GM19238 (cell line): ENCODE results near the gene OVAAL.

Source experiments
- DNase-seq: peaks from one replicate; pipeline ENCODE4 v3.0.0; 2011; ENCODE audit warnings: low spot score; ENCODE audit not compliant: insufficient read length

Gene OVAAL

GRCh38 chr1:180558664-180559063 lies at the start of gene OVAAL:
TSS of gene OVAAL (plus strand) at chr1:180558964.
- DNase-seq: no peak

- no peak for DNase-seq
Measured at GRCh38 chr1:180510882-180511281, 47.9 kb upstream of the OVAAL start.

- DNase-seq: no peak
Measured at GRCh38 chr1:180513531-180513930, 45.2 kb upstream of the OVAAL start.

GRCh38 chr1:180515364-180515763 lies 43.4 kb upstream of the OVAAL start:
- DNase-seq: no peak

GRCh38 chr1:180515857-180516388 lies 42.8 kb upstream of the OVAAL start:
- peak; percentile 65 for DNase-seq

GRCh38 chr1:180519846-180520245 lies 38.9 kb upstream of the OVAAL start:
- DNase-seq: no peak

- no peak for DNase-seq
Measured at GRCh38 chr1:180521474-180522212, 37.1 kb upstream of the OVAAL start.

GRCh38 chr1:180522213-180522515 lies 36.6 kb upstream of the OVAAL start:
- DNase-seq: no peak

- no peak for DNase-seq
Measured at GRCh38 chr1:180524160-180524914, 34.4 kb upstream of the OVAAL start.

GRCh38 chr1:180524915-180525714 lies 33.6 kb upstream of the OVAAL start:
- no peak for DNase-seq

GRCh38 chr1:180525715-180526039 lies 33.1 kb upstream of the OVAAL start:
- DNase-seq: no peak

GRCh38 chr1:180527101-180527669 lies 31.6 kb upstream of the OVAAL start:
- DNase-seq: no peak

- DNase-seq: no peak
Measured at GRCh38 chr1:180528868-180529470, 29.8 kb upstream of the OVAAL start.

- no peak for DNase-seq
Measured at GRCh38 chr1:180530501-180530900, 28.3 kb upstream of the OVAAL start.

GRCh38 chr1:180532854-180533253 lies 25.9 kb upstream of the OVAAL start:
- no peak for DNase-seq

GRCh38 chr1:180533266-180533987 lies 25.3 kb upstream of the OVAAL start:
- peak; percentile 44 for DNase-seq

- DNase-seq: no peak
Measured at GRCh38 chr1:180534214-180534613, 24.6 kb upstream of the OVAAL start.

- no peak for DNase-seq
Measured at GRCh38 chr1:180535418-180535999, 23.3 kb upstream of the OVAAL start.

GRCh38 chr1:180536821-180537372 lies 21.9 kb upstream of the OVAAL start:
- DNase-seq: no peak

GRCh38 chr1:180539136-180539535 lies 19.6 kb upstream of the OVAAL start:
- no peak for DNase-seq
